HG03432 (cell line): ENCODE data around the gene MGLL.

Experiments used
- ATAC-seq: cut with Tn5 transposase; IDR thresholded peaks from one replicate; pipeline ENCODE4 v1.9.1; 2021; ENCODE audit warnings: mild to moderate bottlenecking, moderate library complexity; ENCODE audit not compliant: unreplicated experiment

The MGLL gene

DNA sequence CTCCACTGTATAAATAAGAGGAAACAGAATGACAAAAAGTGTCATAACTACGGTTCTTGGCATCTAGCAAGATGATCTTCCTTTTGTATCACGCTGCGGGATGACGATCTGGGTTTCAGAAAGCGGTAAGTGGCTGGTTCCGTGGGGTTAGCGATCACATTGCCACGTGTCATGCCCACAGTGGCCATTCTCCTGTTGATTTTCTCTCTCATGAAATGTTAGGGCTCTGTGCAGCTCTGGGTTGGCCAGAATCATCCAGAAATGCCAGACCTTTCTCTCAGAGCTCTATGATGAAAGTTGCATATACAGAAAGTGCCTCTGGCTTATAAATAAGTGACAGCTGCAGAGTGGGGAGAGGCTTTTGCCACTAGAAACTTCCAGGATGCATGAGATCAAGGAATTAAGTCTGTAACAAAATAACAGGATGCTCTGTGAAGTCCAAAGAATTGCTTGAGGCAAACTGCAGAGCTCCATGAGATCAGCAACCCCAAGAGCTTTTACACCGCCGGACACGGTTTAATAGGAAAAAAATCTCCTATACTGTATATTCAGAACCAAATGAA is 78.0 kb downstream of the MGLL start:
- ATAC-seq: no peak

DNA sequence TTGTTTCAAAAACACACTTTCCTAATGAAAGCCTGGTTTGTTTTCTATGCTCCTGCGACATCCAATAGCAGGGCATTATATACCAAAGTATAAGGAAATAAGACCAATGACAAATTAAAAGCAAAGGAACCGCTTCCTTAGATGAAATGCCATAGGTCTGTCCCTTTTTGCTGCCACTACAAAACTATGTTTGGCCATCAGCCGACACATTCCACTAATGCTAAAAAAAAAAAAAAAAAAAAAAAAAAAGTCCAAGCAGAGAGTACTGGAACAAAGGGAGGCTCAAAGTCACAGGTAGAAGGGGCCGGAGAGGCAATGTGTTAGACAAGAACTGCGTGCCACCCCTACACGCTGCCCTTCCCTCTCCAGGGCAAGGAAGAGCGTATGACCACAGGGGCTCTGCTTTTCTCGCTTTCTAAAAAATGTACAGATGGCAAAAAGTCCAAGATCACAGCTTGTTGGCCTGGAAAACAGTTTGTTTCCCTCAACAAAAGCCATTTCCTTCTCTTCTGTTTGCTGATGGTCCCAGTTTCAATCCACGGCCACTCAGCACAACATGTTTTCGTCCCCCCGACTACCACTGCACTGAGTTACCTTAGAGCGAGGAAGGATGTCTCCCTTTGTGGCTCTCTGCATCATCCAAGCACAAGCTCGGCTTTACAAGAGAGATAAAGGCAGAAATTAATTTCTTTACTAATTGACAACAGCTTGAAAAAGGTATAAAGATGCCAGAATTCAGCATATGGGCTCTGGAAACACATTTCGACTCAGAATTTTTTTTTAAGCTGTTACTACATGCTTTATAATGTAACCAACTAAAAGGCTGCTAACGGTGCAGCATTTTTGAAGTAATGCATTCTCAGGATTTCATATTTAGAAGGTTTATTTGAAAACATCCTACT is 78.7 kb downstream of the MGLL start:
- no peak for ATAC-seq

DNA sequence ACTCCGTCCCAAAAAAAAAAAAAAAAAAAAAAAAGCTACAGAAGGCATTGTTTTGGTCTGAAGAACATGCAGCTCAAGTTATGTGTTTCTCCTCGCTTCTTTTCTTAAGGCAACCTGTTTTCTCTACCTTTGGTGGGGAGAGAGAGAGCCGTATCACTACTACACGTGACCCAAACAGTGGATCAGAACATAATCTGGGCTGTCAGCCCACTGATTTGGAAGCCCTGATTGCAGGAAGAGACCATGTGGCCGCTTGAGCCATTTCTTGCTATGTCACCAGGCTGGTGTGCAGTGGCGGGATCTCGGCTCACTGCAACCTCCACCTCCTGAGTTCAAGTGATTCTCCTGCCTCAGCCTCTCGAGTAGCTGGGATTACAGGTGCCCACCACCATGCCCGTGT is 79.7 kb downstream of the MGLL start:
- ATAC-seq: no peak

DNA sequence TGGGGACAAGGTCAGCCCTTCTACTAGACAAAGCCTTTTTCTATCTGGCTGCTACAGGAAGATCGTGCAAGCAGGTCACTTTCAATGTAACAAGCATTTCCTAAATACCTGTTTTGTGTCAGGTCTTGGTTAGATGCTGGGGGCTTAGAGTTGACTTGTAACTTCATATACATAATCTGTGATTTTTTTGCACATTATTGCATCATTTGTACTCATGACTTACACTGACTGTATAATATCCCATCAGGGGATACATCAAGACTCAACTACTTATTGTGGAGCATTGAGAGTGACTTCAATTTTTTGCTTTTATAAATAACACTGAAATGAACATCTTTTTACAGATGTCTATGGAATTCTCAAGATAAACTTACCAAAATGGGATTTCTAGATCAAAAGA is 80.6 kb downstream of the MGLL start:
- no peak for ATAC-seq

DNA sequence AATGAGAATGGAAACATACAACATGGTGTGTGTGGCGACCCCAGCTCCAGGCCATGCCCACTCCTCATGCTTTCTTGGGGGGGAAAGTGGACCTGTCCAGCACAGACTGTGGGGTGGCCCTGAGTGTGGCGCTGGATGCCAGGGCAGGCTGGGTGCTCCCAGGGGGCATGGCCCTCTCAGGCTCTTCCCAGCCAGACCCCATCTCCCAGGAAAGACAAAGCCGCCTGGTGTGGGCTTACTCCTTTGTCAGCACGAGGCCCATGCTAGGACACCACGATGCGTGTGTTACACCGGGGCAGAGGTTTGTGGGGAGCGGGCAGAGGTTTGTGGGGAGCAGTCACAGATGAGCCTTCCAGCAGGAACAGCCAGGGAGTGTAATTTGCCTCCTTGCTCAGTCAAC is 81.1 kb downstream of the MGLL start:
- no peak for ATAC-seq

DNA sequence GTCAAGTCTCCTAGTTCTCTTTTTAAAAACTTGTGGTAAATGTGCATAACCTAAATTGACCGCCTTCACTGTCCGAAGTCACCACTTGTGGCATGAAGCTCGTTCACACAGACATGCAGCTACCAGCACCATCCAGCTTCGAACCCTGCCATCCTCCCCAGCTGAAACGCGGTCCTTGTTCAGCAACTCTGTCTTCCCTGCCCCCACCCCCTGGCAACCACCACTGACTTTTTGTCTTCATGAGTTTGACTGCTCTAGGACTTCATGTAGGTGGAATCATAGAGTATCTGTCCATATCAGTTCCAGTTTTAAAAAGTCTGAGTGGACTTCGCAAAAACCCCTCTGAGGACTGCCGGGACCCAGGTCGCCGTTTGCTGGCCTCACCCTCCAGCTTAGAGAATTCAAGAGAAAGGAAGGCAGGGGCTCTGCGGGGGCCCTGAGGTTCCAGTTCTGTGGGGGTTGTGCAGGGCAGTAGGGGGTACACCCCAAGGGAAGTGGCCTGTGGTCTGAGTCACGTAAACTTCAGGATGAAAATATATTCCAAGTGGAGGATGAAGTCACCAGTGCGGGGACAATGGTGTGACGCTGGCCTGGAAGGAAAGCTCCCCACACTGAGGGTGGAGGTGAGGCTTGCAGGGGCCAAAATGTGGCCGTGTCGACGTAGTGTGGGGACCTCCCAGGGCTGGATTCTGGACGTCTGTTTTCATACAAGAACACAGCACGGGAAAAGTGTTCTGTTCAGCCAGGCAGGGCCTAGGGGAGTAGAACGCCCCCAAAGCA is 82.0 kb downstream of the MGLL start:
- ATAC-seq: no peak

DNA sequence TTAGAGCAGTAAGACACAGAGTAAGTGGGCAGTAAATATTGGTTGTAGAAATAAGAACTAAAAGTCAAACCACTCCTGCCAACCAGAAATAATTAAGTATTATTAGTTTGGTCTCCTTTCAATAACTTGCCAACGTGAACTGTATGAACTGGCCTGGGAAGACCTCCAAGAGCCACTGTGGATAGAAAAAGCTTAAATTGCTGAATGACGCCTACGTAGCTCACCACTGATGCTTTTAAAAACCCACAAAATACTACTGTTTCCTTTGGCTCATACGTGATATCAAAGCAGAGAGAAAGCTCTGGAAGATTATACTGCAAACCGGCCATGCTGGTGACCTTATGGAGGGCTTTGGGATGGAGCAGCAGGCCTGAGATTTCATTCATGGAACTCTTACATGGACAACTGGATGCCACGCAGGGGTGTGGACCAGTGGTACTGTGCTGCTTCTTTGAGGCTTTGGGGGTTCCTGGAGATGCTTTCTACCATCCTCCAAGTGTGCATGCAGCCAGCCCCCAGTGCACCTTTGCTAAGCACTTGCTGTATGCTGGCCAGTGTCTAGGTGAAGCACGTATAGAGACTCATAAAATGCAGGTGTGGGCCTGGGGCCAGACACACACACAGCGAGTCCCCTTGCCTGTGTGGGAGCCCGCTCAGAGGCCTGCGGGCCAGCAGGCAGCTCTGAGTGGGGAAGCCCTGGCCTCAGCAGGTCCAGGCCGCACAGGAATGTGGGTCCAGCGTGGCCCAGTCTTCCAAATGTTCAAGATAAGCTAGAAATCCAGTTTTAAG is 82.8 kb downstream of the MGLL start:
- ATAC-seq: no peak

DNA sequence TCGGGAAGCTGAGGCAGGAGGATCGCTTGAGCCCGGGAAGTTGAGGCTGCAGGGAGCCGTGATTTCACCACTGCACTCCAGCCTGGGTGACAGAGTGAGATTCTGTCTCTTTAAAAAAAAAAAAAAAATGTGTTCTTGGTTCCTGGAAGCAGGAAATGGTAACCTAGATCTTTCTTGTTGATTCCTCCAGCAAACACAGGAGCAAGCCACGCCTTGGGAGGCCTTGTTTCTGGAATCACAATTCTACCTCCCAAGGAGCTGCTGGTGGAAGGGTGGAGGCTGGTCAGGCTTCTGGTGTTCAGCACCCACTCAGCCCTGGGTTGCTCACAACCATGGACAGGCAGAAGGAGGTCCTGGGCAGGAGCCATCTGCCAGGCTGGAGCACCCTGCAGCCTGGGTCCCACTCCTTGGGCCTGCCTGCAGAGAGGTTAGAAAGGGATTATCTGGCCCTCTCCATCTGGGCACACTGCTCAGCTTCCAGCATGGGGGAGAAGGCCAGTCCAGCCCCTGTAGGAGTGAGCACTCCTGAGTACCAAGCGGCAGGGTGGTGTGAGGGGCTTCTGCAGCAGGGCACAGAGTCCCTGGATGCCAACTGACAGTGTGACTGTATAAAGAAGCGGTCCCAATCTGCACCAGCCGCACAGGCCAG is 84.0 kb downstream of the MGLL start:
- no peak for ATAC-seq

DNA sequence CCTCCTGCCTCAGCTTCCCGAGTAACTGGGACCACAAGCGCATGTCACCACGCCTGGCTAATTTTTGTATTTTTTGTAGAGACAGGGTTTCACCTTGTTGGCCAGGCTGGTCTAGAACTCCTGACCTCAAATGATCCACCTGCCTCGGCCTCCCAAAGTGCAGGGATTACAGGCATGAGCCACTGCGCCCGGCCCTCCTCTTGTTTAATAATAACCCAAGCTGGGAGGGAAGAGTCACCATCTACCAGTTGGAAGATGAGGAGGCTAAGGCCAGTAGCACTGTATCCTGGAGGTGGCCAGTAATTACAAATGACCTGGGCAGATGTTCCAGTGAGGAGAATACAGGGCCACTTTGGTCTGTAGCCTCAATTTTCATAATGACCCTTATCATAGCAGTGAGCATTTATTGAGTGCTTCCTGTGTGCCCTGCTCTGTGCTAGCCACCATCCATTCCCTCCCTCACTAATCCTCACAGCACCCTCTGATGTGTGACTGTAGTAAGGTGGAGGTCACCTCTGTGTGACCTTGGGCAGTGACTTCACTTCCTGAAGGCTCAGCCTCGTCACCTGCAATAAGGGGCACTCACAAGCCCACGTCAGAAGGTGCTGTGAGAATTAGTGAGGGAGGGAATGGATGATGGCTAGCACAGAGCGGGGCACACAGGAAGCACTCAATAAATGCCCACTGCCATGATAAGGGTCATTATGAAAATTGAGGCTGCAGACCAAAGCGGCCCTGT is 85.3 kb downstream of the MGLL start:
- ATAC-seq: no peak

DNA sequence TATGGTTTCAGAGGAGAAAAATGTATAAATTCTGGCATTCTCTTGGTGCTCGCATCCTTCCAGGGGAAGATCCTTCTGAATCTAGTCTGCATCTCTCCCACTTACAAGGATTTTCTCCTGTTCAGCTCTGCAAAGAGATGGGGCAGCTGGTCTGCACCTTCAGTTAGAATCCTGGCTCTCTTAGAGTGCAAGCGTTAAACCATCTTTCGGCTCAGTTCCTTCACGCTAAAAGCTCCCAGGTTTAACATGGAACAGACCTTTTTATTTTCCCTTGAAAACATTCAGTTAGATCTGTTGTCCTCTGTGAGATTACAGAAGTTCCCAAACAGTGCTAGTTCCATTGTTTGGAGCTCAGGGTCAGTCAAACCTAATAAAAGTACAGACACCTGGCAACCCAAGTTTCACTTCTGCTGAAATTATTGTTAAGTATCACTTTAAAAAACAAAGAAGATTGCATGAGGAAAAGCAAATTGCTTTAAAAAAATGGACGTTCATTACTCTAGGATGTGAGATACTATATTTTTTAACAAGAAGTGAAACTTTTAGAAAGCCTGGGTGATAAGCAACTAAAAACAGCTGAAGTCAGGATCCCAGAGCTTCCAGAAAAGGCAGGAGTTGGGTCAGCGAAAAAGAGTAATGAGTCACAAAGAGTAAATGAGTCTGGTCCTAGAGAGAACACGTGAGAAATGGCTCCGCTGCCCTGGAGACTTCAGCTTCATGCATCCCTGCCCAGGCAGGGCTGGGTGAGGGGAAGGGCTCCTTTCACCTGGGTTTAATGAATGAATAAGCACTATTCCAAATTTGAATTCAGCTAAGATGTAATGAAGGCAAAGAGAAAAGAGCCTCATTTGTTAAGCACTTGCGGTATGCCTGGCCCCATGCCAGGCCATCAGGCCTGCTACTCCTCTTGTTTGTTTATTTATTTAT is 86.3 kb downstream of the MGLL start:
- peak; percentile 81 for ATAC-seq

DNA sequence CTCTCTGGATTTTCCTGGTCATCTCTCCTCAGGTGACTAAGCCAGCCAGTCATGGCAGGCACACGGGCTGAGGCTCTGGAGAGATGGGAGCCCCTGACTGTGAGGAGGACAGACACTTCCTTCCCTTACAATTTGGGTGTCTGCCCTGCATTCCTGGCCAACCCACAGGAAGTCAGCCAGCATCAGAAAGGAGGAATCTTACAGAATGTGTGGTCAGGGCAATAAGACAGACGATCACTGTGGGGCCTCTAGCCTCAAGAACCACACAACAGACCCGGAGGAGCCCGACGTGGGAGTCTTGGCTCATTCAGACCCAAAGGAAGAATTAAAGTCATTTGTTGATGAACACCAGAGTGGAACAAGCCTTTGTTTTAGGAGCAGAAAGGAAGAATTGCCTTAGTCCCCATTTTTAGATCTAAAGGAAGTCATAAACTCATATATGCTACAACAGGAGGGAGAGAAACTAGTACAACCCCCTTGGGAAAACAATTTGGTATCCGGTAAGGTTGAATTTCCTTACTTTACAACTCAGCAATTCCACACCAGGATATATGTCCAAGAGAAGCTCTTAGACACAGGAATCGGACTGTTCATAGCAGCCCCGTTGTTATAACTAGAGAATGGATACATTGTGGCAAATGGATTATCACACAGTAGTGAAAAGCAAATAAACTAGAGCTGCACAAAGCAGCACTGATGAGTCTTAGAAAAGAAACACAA is 87.4 kb downstream of the MGLL start:
- ATAC-seq: no peak

DNA sequence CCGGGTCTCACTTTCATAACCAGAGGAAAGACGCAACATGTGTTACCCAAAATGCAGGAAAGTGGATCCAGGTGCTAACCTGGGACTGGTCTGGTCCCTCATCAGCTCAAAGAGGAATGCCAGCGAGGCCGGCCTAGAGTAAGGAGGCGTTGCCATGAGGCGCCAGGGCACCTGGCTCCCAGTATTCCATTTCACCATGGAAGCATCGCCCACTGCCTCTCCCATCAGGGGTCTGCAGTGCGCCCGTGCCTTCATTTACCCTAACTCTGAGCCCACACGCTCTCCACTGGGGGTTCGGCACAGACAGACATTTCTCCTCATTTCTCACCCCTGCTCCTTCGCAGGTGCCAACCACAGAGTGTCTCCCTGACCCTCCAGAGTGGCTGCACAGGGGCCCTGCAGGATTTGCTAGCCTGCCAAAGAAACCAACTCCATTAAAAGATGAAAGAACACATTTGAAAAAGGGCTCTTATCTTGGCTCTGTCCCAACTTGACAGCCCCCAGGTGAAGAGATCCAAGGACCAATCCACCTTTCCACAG is 88.1 kb downstream of the MGLL start:
- no peak for ATAC-seq

DNA sequence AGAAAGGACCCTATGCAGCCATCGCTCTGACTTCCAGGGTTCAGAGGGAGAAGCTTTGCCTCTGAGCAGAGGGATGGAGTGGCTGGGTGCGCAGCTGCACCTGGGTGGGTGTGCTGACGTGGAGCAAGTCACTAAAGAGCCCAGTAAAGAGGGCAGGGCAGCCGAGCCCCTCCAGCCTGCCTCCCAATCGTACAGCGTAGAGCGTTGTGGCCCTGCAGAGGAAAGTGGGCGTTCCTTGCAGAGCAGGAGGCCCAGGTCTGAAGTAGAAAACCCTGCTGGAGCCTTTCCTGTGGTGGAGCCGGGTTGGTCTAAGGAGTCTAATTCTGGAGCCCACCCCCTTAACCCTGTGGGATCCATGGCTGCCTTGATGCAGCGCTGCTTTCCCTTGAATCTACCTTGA is 88.5 kb downstream of the MGLL start:
- ATAC-seq: no peak

DNA sequence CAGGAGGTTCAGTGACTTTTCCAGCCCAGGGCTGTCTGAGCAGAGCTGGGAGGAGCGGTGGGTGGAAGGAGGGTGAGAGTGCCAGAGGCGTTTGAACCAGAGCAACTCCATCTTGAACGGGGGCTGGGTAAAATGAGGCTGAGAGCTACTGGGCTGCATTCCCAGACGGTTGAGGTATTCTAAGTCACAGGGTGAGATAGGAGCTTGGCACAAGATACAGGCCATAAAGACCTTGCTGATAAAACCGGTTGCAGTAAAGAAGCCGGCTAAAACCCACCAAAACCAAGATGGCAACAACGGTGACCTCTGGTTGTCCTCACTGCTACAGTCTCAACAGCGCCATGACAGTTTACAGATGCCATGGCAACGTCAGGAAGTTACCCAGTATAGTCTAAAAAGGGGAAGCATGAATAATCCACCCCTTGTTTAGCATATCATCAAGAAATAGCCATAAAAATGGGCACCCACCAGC is 89.4 kb downstream of the MGLL start:
- no peak for ATAC-seq

DNA sequence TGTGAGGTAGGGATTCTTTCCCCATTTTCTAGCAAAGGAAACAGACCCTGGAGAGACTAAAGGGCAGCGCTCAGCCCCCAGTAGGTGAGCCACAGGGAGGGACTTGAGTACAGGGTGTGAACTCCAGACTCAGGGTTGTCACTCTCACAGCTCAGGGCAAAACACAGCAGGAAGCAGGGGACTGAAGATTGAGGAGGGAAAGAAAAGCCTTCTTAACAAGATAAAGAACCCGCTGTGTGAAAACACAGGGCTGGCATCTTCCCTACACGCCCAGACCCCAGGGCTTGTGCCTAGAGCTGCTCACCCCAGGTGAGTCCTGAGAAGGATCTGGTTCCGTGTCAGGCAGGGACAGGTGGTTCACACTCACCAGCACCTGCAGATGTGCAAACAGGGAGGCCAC is 90.0 kb downstream of the MGLL start:
- no peak for ATAC-seq

DNA sequence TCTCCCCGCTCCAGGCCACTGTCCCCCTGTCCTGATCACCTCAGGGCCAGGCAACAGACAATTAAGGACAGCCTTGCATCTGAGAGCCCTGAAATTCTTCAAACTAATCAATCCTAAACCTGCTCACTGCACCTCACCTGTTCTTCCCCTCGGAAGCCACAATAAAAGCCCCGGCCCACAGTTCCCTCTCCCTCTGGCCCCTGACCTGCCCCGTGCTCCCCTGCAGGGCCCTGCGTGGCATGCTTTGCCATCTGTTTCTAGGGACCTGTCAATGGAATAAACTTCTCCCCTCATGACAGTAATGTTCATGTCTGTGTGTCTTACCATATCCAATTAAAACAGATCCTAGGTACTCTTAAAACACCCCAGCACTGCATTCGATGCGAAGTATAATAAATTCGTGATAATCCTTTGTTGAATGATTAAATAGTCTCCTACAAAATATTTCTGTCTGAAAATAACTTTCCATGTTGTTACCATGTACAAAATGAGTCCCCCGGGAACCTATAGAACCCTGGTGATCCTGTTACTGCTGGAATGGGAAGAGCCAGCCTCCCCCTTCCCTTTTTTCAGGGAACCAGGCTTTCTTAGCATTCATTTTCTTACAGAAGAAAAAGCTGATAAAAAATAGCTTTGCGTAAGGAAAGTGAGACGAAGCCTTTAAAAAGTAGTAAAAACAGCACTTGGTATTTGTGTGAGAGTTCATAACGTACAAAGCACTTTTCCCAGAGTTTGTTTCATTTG is 90.6 kb downstream of the MGLL start:
- ATAC-seq: no peak

DNA sequence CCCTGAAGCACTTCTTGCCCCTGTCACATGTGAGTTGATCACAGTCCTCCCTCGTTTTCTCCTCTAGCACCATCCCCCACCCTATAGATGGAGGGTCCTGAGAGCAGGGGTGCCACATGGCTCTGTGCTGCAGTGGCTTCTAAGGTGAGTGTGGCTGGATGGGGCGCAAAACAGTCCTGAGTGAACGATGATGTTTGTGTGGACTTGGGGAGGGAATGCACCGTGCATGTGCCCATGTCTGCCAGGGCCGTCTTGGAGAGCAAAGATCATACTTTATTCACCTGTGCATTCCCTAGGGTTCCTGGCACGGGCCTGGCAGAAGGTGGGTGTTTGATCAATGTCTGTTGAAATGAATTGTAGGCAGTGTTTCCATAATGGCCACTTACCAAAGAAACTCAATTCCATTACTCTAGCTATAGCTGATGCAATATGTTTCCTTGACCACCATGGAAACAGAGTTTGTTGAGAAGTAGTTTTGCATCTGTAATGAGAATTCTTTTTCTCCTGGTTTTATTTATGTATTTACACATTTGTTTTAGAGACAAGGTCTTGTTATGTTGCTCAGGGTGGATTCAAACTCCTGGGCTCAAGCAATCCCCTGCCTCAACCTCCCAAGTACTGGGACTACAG is 91.5 kb downstream of the MGLL start:
- no peak for ATAC-seq
